ENCODE measurements around the gene MPV17L.
A peak's percentile ranks its signal among the peaks of the same experiment; 100 is the strongest.
"Not testable (repeated sequence)": the region's sequence is repeated elsewhere in the genome, so short reads cannot be mapped to it uniquely, and the experiment has no call there.

The MPV17L gene

DNA sequence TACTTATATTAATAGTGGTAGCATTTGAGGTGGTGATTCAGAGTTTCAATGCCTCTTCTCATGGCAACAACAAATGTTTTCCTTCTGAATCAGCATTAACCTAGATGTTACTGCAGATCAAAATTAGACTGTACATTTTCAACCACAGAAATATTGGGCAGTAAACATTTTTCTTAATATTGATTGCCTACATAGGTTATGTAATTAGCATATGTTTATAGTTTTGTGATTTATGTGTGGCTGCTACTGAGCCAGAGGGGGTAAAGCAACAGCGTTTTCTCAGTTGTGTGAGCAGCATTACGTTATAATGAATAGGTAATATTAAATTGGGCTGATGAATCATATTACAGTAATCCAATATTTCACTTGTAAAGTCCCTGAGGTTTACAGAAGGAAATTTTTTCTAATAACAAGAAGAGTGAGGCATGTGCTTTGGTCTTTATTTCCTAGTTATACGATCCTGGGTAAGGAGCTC, 20.0 kb downstream of the MPV17L start:
- DNase-seq: no peak

DNA sequence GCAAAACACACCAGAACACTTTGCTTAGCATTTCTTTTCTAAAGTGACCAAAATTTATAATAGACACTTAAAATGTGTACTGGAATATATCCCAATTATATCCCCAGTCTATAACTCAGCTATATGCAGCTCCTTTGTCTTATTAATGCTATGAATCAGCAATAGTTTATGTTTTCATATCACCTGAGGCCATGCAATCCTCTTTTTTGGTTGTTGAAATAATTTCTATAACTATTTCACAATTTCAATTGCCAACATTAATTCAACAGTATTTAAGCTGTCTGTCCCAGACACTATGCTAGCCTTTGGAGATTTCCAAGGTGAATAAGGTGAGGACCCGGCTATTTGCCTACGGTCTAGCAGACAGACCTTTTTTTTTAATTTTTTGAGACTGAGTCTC, 21.6 kb downstream of the MPV17L start:
- no peak for DNase-seq

DNA sequence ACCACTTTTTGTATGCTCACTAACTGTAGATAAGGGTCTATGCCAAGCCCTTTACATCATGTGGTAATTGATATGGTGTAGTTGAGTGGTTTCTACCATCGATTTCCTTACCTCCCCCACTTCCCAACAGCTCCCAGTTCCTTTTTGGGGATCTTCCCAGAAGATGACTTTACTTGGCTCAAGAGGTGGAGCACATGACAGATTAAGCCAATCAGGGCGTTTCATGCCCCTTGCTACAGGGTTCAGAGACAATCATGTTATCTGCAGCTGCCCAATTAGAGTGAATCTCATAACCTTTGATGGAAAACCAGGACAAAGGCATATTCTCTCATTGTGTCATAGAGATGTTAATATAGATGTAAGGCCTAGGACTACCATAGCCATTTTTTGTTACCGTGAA, 22.7 kb downstream of the MPV17L start:
- DNase-seq: no peak

DNA sequence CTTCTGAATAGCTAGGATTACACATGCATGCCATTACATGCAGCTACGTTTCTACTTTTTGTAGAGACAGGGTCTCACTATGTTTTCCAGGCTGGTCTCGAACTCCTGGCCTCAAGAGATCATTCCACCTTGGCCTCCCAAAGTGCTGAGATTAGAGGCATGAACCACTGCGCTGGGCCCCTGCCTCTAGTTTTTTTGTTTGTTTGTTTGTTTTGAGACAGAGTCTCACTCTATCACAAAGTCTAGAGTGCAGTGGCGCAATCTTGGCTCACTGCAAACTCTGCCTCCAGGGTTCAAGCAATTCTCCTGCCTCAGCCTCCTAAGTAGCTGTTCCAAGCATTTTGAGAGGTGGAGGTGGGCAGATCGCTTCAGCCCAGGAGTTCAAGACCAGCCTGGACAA, 26.1 kb downstream of the MPV17L start:
- DNase-seq: not testable (repeated sequence)

DNA sequence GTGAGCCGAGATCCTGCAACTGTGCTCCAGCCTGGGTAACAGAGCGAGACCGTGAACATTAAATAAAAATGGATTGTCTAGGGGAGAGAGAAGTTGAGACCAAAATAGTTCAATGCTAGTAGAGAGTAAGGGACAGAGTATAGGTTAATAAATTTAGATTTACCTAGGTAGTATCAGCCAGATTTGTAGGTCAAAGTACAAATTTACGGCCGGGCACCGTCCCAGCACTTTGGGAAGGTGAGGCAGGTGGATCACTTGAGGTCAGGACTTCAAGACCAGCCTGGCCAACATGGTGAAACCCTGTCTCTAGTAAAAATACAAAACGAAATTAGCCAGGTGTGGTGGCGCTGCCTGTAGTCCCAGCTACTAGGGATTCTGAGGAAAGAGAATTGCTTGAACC, 26.7 kb downstream of the MPV17L start:
- DNase-seq: no peak

DNA sequence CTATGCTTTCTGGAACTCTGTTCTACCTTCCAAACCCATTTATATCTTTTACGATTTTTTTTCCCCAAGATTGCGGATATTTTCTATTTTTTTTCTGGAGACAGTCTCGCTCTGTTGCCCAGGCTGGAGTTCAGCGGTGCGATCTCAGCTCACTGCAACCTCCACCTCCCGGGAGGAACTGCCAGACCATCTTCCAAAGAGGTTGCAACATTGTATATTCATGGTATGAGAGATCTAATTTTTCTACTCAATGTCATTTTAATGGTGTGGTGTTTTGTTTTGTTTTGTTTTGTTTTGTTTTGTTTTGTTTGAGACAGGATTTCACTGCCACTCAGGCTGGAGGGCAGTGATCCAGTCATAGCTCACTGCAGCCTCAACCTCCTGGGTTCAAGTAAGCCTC, 30.3 kb downstream of the MPV17L start:
- no peak for DNase-seq

DNA sequence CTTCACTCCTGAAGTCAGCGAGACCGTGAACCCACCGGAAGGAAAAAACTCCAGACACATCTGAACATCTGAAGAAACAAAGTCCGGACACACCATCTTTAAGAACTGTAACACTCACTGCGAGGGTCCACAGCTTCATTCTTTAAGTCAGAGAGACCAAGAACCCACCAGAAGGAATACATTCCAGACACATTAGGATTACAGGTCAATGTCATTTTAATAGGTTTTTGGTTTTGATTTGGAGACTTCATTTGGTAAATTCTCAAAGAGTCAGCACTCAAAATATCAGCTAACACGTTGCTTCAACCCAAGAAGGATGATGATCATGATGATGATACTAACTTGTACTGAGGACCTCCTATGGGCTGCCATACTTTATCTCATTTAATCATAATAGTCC, 31.2 kb downstream of the MPV17L start:
- DNase-seq: no peak

DNA sequence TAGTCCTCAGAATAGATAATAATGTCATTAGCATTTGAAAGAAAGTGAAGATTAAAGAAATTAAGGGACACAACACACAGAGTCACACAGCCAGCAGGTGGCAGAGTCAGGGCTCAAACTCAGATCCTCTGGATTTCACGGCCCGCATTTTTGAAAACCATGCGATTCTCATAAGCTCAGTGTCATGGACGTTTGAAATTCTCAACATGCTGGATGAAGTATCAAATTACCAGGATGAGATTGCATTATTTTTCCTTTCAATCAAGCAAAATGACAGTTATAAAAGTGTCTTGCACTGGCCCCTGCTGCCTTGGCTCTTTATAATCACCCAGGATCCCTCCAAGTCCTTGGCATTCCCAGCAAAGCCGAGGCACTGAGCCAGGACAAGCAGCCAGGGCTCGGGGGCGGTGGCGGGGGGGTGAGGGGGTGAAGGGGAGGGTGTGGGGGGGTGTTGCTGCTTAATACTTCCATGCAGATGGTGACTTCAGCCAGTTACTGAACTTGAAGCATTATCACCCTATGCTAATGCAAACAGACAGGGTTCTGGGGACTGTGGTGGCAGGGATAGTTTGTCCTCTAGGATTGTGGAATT, 32.2 kb downstream of the MPV17L start:
- peak; percentile 54 for DNase-seq

DNA sequence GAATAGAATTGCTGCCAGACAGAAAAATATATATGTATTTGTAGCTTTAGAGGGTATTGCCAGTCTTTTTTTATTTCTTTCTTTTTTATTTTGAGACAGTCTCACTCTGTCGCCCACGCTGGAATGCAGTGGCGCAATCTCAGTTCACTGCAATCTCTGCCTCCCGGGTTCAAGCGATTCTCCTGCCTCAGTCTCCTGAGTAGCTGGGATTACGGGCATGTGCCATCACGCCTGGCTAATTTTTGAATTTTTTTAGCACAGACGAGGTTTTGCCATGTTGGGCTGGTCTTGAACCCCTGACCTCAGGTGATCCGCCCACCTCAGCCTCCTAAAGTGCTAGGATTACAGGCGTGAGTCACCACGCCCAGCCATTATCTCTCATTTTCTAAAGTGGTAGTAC, 35.3 kb downstream of the MPV17L start:
- DNase-seq: not testable (repeated sequence)

DNA sequence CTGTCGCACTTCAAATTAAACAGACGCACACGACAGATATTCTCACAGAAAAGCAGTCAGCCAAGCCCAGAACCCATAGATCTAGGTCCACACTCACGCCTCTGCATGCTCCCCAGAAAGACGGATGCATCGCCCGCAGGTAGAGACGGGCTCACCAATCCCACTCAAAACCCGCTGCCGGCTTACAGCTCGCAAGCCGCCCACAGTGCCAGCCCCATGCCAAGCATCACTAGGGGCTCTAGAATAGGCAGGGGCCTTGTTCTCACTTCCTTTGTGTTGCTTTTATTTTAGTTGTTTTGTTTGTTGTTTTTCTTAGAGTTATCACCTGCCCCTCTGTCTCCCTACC, 38.5 kb downstream of the MPV17L start:
- DNase-seq: no peak

DNA sequence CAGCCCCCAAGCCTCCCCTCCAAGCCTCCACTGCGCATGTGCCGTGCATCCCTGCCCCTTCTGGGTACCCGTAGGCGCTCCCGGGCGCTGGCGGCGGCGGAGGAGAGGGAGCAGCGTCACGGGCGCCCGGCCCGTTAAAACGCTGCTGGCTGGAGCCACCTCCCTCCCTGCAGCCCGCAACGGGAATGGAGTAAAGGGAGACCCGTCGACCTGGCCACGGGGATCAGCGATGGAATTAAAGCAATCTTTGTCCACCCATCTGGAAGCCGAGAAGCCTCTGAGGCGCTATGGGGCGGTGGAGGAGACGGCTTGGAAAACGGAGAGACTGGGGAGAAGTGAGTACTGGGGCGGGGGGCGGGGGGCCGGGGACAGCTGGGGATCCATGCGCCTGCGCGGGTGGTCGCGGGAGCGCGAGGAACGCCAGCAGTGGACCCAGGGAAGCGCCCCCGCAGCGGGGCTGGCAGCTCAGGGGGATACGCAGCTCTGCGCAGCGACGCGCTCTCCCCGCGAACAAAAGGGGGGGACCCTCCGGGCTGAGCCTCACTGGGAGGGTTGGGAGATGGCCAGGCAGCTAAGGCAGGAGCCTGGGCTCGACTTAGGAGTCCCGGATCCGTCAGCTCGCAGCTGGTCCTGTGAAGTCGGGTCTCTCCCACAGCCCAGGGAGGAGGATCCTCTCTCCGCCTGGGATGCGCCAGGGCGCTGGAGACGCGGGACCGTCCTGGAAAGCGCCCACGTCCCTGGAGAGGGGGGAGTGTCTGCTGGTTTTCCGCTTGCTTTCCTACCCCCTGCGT, 39.1 kb downstream of the MPV17L start, which contains the start of gene BMERB1:
BMERB1 (plus strand) TSS at position 164 of the 791 bp plus-strand sequence; CDS start at position 230, 66 bp downstream.
- peak; percentile 42 for DNase-seq

DNA sequence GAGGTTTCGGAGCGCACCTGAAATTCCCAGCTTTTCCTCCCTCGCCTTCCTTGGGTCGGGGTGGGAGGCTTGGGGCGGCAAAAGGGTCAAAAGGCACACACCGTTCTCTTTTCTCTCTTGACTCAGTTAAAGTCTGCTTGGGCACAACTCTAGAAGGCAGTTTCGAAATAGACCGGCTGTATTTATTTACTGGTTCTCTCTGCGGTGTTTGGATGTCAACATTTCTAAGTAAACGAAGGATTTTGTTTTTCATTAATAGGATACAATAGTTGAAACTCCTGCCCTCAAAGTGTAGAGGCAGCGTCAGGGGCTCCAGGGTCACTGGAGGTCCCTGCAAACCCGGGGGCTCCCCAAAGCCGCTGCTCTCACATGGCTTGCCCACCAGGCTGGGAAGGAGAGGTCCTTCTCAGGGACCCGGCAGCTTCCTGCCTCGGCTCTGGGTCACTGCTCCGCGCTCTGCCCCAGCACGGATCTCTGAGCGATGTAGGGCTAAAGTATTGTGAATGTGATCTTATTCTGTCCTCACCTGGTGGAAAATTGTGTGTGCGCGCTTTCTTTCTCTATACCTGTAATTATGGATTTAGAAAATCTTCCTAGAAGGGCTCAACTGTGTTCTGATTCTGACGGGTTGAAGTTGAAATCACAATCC, 39.8 kb downstream of the MPV17L start:
- no peak for DNase-seq

DNA sequence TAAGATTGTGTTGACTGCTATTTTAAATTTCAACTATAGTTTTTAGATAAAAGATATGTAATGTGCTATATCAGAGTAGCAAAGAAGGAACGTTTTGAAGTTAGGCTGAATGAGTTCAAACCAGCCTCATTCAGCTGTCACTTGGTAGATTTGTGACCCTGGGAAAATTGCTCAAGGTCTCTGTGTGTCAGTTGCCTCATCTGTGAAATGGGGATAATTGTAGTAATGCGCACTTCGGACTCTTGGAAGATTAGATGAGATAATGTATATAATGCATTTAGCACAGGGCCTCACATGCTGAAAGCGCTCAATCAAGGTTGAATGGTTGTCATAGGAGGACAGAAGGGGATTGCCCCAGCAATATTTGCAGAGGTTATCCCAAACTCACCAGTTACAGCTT, 43.5 kb downstream of the MPV17L start:
- DNase-seq: no peak

DNA sequence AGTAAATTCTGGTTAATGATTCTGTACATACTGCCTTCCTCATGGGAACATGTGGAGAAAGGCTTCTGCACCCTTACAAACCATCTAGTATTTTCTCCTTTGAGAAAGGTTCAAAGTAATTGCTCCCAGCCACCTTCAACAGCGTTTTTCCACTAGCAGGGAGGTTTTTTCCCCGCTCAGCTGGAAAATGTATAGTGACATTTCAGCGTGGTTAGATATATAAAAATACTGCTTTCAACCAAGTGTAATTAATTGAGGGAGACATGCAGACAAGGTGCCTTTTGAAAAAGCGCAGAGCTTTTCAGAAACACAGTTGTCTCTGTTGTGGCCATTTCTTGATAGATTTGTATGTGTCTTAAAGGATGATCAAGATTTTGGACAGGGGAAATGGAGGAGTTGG, 44.0 kb downstream of the MPV17L start:
- no peak for DNase-seq

DNA sequence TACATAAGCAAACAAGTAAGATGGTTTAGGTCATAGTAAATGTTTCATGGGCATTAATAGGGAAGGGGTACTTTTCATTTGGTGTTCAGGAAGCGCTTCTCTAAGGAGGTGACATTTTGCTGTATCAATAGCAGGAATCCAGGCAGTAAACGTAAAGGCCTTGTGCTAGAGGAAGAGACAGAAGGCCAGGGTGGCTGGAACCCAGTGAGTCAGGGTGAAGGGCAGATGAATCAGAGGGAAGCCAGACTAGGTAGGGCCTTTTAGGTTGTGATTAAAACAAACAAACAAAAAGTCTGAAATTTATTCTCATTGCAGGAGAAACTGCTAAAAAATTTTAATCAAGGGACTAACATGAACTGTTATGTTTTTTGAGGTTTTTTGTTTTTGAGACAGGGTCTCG, 45.3 kb downstream of the MPV17L start:
- DNase-seq: no peak

DNA sequence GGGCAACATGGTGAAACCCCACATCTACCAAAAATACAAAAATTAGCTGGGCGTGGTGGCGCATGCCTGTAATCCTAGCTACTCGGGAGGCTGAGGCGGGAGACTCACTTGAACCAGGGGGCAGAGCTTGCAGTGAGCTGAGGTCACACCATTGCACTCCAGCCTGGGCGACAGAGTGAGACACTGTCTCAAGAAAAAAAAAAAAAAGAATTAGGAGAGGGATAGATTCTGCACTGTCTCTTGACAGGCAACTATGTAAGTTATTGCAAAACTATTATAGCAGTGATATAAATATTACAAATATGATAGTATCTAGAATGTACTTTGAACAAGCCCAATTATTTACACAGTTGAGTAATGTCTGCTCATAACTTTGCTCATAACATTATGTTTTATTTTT, 46.6 kb downstream of the MPV17L start:
- not testable (repeated sequence) for DNase-seq

DNA sequence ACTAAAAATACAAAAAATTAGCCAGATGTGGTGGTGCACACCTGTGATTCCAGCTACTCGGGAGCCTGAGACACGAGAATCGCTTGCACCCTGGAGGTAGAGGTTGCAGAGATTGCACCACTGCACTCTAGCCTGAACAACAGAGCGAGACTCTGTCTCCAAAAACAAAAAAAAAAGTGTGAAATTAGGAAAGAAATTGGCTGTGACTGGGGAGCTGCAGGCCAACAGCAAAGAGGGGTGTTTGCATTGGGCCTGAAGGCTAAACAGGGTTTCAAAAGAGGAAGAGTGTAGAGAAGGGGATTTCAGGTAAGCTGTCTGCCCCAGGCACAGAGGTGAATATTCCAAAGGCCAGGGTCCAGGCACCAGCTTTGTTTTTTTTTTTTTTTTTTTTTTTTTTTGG, 48.2 kb downstream of the MPV17L start:
- DNase-seq: no peak

DNA sequence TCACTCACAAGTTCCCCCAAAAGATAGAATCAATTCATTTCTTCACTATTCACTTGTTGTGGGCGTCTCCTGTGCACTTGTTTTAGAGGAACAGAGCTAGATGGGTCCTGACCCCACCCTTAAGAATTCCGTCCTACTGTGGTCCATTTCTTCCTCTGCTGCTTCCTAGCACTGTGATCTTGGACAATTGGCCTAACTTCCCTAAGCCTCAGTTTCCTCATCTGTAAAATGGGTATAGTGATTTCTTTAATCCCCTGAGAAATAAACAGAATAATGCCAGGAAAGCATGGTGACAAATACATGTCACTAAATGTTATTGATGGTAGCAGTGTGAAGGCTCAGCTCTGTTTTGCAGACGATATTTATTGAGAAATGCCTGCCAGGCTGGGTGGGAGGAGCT, 48.7 kb downstream of the MPV17L start:
- DNase-seq: no peak

DNA sequence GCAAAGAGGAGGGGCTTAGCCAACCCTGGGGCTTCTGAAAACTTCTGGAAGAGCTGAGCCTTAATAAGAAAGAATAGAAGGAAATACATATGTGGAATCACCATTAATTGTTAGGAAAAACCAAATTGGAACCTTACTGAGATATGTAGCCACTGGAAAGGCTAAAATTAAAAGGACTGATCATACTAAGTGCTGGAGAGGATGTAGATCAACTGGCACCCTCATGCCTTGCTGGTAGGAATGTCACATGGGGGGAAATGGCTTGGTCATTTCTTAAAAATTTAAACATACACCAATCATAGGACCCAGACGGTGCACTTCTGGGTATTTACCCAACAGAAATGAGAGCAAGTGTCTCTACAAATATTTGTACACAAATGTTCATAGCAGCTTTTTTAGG, 49.9 kb downstream of the MPV17L start:
- no peak for DNase-seq

DNA sequence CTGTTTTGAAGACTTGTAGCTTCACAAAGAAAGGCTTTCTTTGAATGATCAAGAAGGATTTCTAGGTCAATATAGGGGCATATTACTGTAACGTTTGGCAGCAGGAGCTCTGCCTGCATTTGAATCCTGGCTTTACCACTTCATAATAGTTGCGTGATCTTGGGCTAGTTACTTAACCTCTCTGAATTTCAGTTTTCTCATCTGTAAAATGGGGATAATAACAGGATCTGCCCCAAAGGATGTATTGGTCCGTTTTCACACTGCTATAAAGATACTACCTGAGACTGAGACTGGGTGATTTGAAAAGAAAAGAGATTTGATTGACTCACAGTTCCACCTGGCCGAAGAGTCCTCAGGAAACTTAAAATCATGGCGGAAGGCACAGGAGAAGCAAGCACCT, 51.3 kb downstream of the MPV17L start:
- no peak for DNase-seq

DNA sequence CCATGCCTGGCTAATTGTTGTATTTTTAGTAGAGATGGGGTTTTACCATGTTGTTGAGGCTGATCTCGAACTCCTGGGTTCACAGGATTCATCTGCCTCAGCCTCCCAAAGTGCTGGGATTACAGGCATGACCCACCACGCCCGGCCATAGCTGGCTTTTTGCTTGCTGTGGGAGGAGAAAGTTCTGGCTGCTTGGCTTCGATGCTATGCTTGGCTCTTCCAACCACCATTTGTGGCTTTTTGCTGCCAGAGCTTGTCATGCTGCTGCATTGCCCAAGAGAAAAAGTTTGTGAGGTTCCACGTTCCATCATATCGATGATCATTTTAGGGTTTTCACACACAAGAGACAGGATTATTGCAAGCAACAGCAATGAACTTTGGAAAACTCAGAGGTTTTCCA, 55.1 kb downstream of the MPV17L start:
- DNase-seq: no peak

DNA sequence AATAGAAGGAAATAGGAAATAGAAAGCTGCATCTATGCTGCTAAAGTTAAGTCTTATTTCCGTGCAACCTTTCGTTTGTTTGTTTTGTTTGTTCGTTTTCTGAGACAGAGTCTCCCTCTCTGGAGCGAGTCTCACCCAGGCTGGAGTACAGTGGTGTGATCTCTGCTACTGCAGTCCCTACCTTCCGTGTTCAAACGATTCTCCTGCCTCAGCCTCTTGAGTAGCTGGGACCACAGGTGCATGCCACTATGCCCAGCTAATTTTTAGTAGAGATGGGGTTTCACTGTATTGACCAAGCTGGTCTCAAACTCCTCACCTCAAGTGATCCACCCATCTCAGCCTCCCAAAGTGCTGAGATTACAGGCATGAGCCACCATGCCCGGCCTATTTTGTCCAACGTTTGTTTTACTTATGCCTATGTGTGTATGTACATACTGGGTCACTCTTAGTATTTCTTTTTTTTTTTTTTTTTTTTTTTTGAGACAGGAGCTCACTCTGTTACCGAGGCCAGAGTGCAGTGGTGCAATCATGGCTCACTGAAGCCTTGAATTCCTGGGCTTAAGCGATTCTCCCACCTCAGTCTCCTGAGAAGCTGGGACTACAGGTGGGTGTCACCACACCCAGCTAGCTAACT, 55.7 kb downstream of the MPV17L start:
- DNase-seq: no peak

DNA sequence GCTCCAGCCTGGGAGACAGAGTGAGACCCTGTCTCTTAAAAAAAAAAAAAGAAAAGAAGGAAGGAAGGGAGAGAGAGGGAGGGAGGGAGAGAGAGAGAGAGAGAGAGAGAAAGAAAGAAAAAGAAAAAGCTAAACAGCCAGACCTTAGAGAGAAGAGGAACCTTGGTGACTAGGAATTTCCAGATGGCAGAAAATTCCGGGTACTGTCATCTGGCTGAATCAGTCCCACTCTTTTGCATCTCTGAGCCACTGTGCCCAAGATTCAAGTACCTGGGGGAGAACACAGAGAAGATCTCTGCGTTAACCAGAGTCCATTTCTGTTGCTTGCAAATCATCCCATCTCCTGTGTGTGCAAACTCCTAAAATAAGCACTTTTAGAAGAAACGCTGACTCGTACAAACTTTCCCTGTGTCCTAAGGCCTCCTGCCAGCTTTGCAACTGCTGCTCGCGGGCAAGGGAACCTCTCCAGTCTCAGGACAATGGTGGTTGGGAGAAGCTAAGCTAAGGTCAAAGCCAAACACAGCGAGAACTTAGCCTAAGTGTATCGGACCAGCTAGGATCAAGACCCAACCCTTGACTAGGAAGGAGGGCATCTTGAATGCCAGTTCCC, 56.8 kb downstream of the MPV17L start:
- no peak for DNase-seq

Measured in CD4-positive, alpha-beta T cell treated with Interleukin-12 subunit alpha and Interleukin-12 subunit beta, for 1 hour (primary cell).